ENCODE measurements around the gene IGFL4.

Gene IGFL4

DNA sequence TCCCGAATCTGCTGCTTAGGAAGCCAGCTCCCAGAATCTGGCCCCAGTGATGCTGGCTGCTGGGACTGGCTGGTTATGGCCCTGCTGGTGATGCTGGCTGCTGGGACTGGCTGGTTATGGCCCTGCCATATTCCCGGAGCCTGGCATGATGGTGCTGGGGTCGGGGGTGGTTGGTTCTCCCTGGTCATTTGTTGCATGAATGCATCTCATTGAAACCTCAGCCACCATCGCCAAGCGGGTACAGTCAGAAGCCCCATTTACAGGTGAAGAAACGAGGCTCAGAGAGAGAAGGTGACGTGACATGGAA is 20.0 kb downstream of the IGFL4 start:
- Mint-ChIP-seq H3K27me3 (ENCODE audit: low read depth) (peaks cover 26% of the 10 kb centered on the region), H3K27ac (no peak overlapping the region), H3K4me1 (ENCODE audit: low read depth) (peaks cover 10% of the 10 kb centered on the region), H3K9me3 (peaks cover under 1% of the 10 kb centered on the region), H3K4me3 (no peak overlapping the region), H3K36me3 (ENCODE audit: low read depth) (peaks cover 4% of the 10 kb centered on the region)
- DNase-seq (ENCODE audit: low spot score) = no peak

DNA sequence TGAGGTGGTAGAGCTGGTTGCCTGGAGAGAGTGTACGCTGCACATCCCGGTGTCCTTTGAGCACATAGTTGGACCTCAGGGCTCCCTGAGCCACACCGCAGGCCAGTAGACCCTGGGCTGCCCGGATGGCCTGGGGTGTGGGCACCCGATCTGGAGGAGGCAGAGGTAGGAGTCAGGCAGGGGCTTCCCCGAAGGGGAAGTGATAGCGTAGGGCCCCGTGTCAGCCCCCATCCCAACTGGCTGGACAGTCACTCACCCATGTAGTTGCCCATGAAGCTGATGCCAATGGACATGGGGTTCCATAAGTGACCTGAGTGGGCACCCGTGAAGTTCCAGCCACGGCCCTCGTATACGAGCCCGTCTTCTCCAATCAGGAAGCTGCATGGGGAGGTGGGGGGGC is 21.5 kb downstream of the IGFL4 start:
- H3K4me1 Mint-ChIP-seq (ENCODE audit: low read depth) = peaks cover 15% of the 10 kb centered on the region
- H3K27me3 Mint-ChIP-seq (ENCODE audit: low read depth) = peaks cover 36% of the 10 kb centered on the region
- no peaks in the 10 kb centered on the region for H3K9me3 Mint-ChIP-seq
- H3K4me3 Mint-ChIP-seq = no peak overlapping the region
- H3K36me3 Mint-ChIP-seq (ENCODE audit: low read depth) = peaks cover 8% of the 10 kb centered on the region
- DNase-seq (ENCODE audit: low spot score) = no peak
- H3K27ac Mint-ChIP-seq = no peak overlapping the region

DNA sequence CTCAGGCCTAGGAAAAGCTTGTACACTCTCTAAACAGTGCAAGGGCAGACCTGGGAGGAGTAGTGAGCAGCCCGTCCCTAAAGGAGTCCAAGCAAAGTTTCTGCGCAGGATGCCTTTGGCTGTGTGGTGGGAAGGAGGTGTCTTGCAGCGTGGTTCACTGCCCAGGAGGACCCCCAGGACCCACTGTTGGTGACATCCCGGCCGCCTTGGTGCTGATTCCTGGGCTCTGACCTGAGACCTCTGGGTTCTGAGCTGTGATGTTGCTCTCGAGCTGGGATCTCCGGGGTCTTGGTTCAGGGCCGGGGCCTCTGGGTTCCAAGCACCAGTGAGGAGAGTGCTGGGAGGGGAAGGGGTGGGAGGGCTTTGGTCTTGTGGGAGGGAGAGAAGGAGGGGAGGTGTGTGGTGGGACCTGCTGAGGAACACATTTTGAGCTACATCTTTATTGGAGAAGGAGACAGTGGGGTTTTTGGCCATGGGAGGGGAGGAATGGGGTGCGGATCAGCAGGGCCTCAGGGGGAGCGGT is 22.0 kb downstream of the IGFL4 start:
- Mint-ChIP-seq H3K4me3 (no peak overlapping the region), H3K27me3 (ENCODE audit: low read depth) (peaks cover 32% of the 10 kb centered on the region), H3K4me1 (ENCODE audit: low read depth) (peaks cover 15% of the 10 kb centered on the region), H3K36me3 (ENCODE audit: low read depth) (peaks cover 8% of the 10 kb centered on the region), H3K9me3 (no peaks in the 10 kb centered on the region), H3K27ac (no peak overlapping the region)
- DNase-seq (ENCODE audit: low spot score) = no peak

DNA sequence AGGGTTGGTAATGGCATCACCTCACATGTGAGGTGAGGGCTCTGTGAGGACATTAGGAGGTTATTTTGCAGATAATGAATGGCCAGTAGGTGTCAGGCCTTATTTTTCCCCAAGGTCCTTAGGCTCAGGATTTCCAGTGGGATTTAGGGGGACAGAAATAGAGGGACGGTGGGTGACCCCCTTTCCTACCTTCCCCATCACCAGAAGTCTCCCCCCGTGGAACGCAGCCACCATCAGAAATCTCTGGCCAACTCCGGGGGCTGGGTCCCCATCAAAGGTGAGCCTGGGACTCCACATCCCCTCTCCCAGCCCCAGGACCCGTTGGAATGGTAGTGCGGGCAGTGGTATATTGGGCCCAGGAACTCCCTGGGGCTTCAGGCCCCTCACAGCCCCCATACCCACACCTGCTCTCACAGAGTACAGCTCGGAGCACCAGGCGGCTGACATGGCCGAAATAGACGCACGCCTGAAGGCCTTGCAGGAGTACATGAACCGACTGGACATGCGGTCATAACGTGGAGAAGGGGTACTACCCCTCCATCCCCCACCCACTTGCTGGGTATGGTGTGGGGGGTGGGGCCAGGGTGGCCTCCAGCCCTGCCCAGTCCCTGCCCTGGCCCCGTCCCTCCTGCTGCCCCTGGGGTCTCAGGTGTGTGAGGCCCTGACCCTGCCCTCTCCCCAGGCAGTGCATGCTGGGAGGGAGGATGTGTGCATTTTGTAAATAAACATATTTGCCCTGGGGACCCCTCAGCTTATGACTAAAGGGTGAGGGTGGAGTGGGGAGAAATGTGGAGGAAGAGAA is 22.7 kb downstream of the IGFL4 start:
- no peak for DNase-seq (ENCODE audit: low spot score)
- Mint-ChIP-seq H3K27ac (no peak overlapping the region), H3K36me3 (ENCODE audit: low read depth) (peaks cover 8% of the 10 kb centered on the region), H3K27me3 (ENCODE audit: low read depth) (peaks cover 27% of the 10 kb centered on the region), H3K4me3 (no peak overlapping the region), H3K9me3 (no peaks in the 10 kb centered on the region), H3K4me1 (ENCODE audit: low read depth) (peaks cover 15% of the 10 kb centered on the region)

GRCh38 chr19:46017095-46017429 is 23.7 kb downstream of the IGFL4 start:
- Mint-ChIP-seq H3K4me1 (ENCODE audit: low read depth) (peaks cover 15% of the 10 kb centered on the region), H3K9me3 (no peaks in the 10 kb centered on the region), H3K27ac (no peak overlapping the region), H3K4me3 (peak overlapping the region; percentile 57), H3K27me3 (ENCODE audit: low read depth) (peaks cover 19% of the 10 kb centered on the region), H3K36me3 (ENCODE audit: low read depth) (peaks cover 8% of the 10 kb centered on the region)
- no peak for DNase-seq (ENCODE audit: low spot score)

DNA sequence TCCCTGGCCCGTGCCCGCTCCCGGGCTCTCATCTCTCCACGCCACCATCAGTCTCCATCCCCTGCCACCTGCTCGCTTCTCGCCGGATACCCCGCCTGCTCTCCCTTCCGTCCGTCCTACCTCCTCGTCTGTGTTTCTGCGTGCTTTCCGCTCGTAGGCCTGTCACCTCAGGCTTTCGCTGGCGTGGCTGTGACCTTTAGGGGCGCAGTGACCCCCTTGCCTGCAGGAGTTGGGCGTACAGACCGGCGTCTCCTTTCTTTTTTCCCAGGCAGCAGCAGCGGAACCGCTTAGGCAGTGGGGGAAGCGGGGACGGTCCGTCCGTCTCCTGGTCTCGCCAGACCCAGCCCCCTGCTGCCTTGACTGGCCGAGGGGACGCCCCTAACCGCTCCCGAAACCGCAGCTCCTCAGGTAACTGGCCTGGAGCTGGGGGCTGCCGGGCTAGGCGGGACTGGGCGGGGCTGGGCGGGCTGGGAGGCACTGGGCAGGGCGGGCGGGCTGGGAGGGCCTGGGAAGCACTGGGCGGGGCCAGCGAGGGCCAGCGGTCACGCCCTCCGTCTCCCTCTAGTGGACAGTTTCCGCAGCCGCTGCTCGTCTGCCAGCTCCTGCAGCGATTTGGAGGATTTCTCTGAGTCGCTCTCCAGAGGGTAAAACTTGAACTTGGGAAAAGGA is 24.2 kb downstream of the IGFL4 start:
- Mint-ChIP-seq H3K9me3 (no peaks in the 10 kb centered on the region), H3K4me1 (ENCODE audit: low read depth) (peaks cover 15% of the 10 kb centered on the region), H3K27me3 (ENCODE audit: low read depth) (peaks cover 15% of the 10 kb centered on the region), H3K4me3 (peak overlapping the region; percentile 90), H3K27ac (peak overlapping the region; percentile 71), H3K36me3 (ENCODE audit: low read depth) (peaks cover 8% of the 10 kb centered on the region)
- DNase-seq (ENCODE audit: low spot score) = peak; percentile 76

GRCh38 chr19:46015687-46016425 is 24.9 kb downstream of the IGFL4 start:
- Mint-ChIP-seq H3K27me3 (ENCODE audit: low read depth) (peaks cover 15% of the 10 kb centered on the region), H3K27ac (peak overlapping the region; percentile 71), H3K4me1 (ENCODE audit: low read depth) (peaks cover 15% of the 10 kb centered on the region), H3K4me3 (peak overlapping the region; percentile 90), H3K36me3 (ENCODE audit: low read depth) (peaks cover 8% of the 10 kb centered on the region), H3K9me3 (no peaks in the 10 kb centered on the region)
- DNase-seq (ENCODE audit: low spot score) = peak; percentile 27

DNA sequence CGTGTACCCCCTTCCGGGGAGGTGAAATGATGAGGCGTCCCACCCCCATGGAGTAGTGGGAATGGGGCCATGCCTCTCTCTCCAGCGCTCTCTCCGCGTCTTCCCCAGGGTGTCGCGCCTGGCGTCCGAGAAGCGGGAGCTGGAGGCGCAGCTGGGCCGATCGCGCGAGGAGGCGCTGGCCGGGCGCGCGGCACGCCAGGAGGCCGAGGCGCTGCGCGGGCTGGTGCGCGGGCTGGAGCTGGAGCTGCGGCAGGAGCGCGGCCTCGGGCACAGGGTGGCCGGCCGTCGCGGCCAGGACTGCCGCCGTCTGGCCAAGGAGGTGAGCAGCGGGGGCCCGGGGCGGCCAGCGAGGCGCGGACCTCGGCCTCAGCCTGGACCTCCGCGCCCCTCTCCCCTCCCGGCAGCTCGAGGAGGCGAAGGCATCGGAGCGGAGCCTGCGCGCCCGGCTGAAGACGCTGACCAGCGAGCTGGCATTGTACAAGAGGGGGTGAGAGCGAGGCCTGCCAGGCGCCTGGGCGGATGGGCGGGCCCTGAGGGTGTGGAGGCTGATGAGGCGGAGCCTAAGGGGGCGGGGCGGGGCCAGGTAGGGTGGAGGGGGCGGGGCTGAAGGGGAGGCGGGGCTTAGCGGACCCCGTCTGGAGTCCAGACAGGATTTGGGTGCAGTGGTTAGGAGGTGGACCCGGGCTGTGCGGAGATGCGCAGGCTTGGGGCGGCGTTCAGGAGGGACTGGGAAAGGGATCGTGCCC is 25.7 kb downstream of the IGFL4 start:
- Mint-ChIP-seq H3K27ac (no peak overlapping the region), H3K36me3 (ENCODE audit: low read depth) (peaks cover 12% of the 10 kb centered on the region), H3K9me3 (no peaks in the 10 kb centered on the region), H3K27me3 (ENCODE audit: low read depth) (peaks cover 15% of the 10 kb centered on the region), H3K4me1 (ENCODE audit: low read depth) (peaks cover 15% of the 10 kb centered on the region), H3K4me3 (peak overlapping the region; percentile 67)
- DNase-seq (ENCODE audit: low spot score) = peak; percentile 50

- peaks cover 15% of the 10 kb centered on the region for H3K27me3 Mint-ChIP-seq (ENCODE audit: low read depth)
- H3K27ac Mint-ChIP-seq = no peak overlapping the region
- peak overlapping the region; percentile 68 for H3K4me3 Mint-ChIP-seq
- H3K36me3 Mint-ChIP-seq (ENCODE audit: low read depth) = peaks cover 11% of the 10 kb centered on the region
- H3K9me3 Mint-ChIP-seq = no peaks in the 10 kb centered on the region
- peaks cover 15% of the 10 kb centered on the region for H3K4me1 Mint-ChIP-seq (ENCODE audit: low read depth)
- no peak for DNase-seq (ENCODE audit: low spot score)
These were observed 26.3 kb downstream of the IGFL4 start for GRCh38 chr19:46014534-46014933.

DNA sequence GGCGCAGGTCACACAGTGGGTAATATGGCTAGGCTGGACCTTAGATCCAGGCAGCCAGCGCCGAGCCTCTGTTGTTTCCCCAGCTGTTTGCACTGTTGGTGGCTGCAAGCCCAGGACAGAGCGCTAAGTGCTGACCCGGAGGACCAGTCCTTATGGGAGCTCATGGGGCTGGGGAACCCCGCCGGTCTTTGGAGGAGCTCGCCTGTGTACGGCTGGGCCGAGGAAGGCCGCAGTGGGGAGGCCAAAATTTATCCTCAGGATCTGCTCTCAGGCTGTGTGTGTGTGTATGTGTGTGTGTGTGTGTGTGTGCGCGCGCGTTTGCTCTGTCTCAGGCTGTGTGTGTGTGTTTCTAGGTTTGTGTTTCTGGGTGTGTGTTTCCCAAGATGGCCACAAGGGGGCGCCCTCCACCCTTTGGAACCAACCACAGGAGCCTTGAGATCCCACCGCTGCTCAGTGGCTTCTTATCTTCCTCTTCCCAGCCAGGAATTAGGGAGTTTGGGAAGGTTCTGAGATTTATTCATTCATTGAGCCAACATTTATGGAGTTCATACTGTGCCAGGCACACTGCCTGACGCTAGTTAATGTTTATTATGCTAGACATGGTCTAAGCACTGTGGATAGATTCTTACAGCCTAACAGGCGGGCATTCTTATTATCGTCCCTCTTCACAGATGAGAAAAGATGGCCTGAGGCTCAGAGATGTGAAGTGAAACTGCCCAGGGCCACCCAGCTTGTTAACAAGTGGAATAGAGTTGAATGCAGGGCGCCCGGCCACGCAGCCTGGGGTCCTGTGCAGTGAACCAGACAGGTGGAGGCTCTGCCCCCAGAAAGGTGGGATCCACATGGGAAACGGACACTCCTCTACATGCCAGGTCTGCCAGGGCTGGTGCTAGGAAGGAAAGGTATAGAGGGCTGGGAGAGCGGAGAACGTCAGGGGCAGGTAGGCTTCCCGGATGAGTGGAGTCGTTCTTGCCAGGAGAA is 31.0 kb downstream of the IGFL4 start:
- H3K4me1 Mint-ChIP-seq (ENCODE audit: low read depth) = peaks cover 5% of the 10 kb centered on the region
- H3K9me3 Mint-ChIP-seq = no peaks in the 10 kb centered on the region
- peaks cover 19% of the 10 kb centered on the region for H3K36me3 Mint-ChIP-seq (ENCODE audit: low read depth)
- peaks cover 6% of the 10 kb centered on the region for H3K27me3 Mint-ChIP-seq (ENCODE audit: low read depth)
- DNase-seq (ENCODE audit: low spot score) = peak; percentile 58
- H3K4me3 Mint-ChIP-seq = no peak overlapping the region
- H3K27ac Mint-ChIP-seq = no peak overlapping the region

DNA sequence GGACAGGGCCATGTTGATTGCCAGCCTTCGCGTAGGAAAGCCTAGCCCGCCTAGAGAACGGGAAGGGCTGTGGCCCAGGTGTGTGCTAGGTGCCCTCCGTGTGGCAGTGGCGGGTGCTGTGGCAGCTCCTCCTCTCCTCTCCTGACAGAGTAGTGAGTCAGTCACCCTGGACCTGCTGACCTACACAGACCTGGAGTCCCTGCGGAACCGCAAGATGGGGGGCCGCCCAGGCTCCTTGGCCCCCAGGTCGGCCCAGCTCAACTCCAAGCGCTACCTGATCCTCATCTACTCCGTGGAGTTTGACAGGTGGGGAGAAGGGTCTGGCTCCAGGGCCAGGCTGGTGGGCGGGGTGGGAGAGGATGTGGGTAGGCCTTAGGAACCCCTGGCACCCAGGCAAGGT is 34.4 kb downstream of the IGFL4 start:
- Mint-ChIP-seq H3K36me3 (ENCODE audit: low read depth) (peaks cover 15% of the 10 kb centered on the region), H3K4me1 (ENCODE audit: low read depth) (no peaks in the 10 kb centered on the region), H3K27me3 (ENCODE audit: low read depth) (no peaks in the 10 kb centered on the region), H3K9me3 (no peaks in the 10 kb centered on the region), H3K4me3 (no peak overlapping the region), H3K27ac (no peak overlapping the region)
- DNase-seq (ENCODE audit: low spot score) = no peak

GRCh38 chr19:46002678-46003275 is 38.0 kb downstream of the IGFL4 start:
- Mint-ChIP-seq H3K27ac (no peak overlapping the region), H3K4me1 (ENCODE audit: low read depth) (peaks cover 22% of the 10 kb centered on the region), H3K27me3 (ENCODE audit: low read depth) (peaks cover 4% of the 10 kb centered on the region), H3K36me3 (ENCODE audit: low read depth) (peaks cover 8% of the 10 kb centered on the region), H3K9me3 (no peaks in the 10 kb centered on the region), H3K4me3 (no peak overlapping the region)
- DNase-seq (ENCODE audit: low spot score) = no peak

All from T-helper 2 cell treated with Interferon-gamma antibody and Interleukin-4, amounts not matched to agents 5 μg/mL and 100 μg/mL, for 36 hours (primary cell).